Adrenal gland (tissue), 5 donors: ENCODE results near the gene STPG4.

ENCODE experiments used
- POLR2A ChIP-seq, 2 donors: fragments of 450-650 bp; IDR thresholded peaks; one replicate each; pipeline ENCODE4 v1.6.1; 2017; ENCODE audit warnings: antibody characterized with exemption in 2 of 2, mild to moderate bottlenecking in 2 of 2, moderate library complexity in 1 of 2
- TF ChIP-seq, protein P1 (sequence below), 6 experiments: fragments of 450-650 bp in 4 of 6; fragments of 200-600 bp in 2 of 6; sonication (generic) in 1 of 6; IDR thresholded peaks; 1 replicate in 5 of 6; 2 replicates in 1 of 6; pipeline versions ENCODE4 v1.5.1 to v1.8.0; 2016 to 2021; ENCODE audit warnings: antibody characterized with exemption in 6 of 6, mild to moderate bottlenecking in 2 of 6, moderate library complexity in 1 of 6
- donor health status: DM: no; HTN: no; CAD: no.

DNA sequence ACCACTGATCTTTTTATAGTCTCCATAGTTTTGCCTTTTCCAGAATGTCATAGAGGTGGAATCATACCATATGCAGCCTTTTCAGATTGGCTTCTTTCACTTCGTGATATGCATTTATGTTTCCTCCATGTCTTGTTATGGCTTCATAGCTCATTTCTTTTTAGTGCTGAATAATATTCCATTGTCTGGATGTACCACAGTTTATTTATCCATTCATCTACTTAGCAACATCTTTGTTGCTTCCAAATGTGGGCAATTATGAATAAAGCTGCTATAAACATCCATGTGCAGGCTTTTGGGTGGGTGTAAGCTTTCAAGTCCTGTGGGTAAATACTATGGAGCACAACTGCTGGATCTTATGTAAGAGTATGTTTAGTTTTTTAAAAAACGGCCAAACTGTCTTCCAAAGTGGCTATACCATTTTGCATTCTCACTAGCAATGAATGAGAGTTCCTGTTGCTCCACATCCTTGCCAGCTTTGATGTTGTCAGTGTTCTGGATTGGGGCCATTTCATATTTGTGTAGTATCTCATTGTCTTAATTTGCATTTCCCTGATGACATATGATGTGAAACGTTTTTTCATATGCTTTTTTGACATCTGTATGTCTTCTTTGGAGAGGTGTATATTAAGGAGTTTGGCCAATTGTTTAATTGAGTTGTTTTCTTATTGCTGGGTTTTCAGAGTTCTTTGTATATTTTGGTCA lies 20.6 kb downstream of the STPG4 start:
- TF ChIP-seq, protein P1, sequence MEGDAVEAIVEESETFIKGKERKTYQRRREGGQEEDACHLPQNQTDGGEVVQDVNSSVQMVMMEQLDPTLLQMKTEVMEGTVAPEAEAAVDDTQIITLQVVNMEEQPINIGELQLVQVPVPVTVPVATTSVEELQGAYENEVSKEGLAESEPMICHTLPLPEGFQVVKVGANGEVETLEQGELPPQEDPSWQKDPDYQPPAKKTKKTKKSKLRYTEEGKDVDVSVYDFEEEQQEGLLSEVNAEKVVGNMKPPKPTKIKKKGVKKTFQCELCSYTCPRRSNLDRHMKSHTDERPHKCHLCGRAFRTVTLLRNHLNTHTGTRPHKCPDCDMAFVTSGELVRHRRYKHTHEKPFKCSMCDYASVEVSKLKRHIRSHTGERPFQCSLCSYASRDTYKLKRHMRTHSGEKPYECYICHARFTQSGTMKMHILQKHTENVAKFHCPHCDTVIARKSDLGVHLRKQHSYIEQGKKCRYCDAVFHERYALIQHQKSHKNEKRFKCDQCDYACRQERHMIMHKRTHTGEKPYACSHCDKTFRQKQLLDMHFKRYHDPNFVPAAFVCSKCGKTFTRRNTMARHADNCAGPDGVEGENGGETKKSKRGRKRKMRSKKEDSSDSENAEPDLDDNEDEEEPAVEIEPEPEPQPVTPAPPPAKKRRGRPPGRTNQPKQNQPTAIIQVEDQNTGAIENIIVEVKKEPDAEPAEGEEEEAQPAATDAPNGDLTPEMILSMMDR (IDR thresholded peaks at IDR 0.05), result no peak
- no peak for TF ChIP-seq POLR2A (IDR thresholded peaks at IDR 0.05)
